RWPE2 (cell line): ENCODE measurements around the gene KCNG3.

Experiments used
- ATAC-seq: fragments of 200-7000 bp; cut with Tn5 transposase; 3 replicates; pipeline ENCODE4 v1.9.1; 2021; ENCODE audit warnings: low read depth
- DNase-seq: peaks from one replicate; pipeline ENCODE4 v3.0.0-alpha.2; 2020; ENCODE audit warnings: low spot score
- H3K27ac ChIP-seq: fragments of 450-650 bp; 2 replicates; pipeline ENCODE4 v1.5.1; 2017; ENCODE audit warnings: mild to moderate bottlenecking; ENCODE audit not compliant: poor library complexity, severe bottlenecking
- H3K27me3 ChIP-seq: fragments of 250-450 bp; sonication (Bioruptor Pico); 2 replicates; pipeline ENCODE4 v1.5.1; 2021; ENCODE audit warnings: mild to moderate bottlenecking, moderate library complexity; ENCODE audit not compliant: insufficient read depth, poor library complexity, severe bottlenecking
- H3K36me3 ChIP-seq: fragments of 250-450 bp; sonication (Bioruptor Pico); 2 replicates; pipeline ENCODE4 v1.5.1; 2020; ENCODE audit warnings: low read depth, mild to moderate bottlenecking, moderate library complexity
- H3K4me1 ChIP-seq: fragments of 250-450 bp; sonication (Bioruptor Pico); 2 replicates; pipeline ENCODE4 v1.5.1; 2021; ENCODE audit warnings: mild to moderate bottlenecking, moderate library complexity; ENCODE audit not compliant: insufficient read depth, poor library complexity, severe bottlenecking
- H3K4me3 ChIP-seq: fragments of 250-450 bp; sonication (Bioruptor Pico); 2 replicates; pipeline ENCODE4 v1.5.1; 2021; ENCODE audit warnings: mild to moderate bottlenecking, moderate library complexity; ENCODE audit not compliant: severe bottlenecking
- H3K9me3 ChIP-seq: fragments of 250-450 bp; sonication (Bioruptor Pico); 2 replicates; pipeline ENCODE4 v1.5.1; 2021; ENCODE audit warnings: mild to moderate bottlenecking, moderate library complexity; ENCODE audit not compliant: severe bottlenecking
- TF ChIP-seq, protein P1 (sequence below): fragments of 450-650 bp; IDR thresholded peaks from one replicate; pipeline ENCODE4 v1.5.1; 2017; ENCODE audit warnings: mild to moderate bottlenecking, moderate library complexity; ENCODE audit not compliant: poor library complexity, severe bottlenecking

KCNG3 gene

DNA sequence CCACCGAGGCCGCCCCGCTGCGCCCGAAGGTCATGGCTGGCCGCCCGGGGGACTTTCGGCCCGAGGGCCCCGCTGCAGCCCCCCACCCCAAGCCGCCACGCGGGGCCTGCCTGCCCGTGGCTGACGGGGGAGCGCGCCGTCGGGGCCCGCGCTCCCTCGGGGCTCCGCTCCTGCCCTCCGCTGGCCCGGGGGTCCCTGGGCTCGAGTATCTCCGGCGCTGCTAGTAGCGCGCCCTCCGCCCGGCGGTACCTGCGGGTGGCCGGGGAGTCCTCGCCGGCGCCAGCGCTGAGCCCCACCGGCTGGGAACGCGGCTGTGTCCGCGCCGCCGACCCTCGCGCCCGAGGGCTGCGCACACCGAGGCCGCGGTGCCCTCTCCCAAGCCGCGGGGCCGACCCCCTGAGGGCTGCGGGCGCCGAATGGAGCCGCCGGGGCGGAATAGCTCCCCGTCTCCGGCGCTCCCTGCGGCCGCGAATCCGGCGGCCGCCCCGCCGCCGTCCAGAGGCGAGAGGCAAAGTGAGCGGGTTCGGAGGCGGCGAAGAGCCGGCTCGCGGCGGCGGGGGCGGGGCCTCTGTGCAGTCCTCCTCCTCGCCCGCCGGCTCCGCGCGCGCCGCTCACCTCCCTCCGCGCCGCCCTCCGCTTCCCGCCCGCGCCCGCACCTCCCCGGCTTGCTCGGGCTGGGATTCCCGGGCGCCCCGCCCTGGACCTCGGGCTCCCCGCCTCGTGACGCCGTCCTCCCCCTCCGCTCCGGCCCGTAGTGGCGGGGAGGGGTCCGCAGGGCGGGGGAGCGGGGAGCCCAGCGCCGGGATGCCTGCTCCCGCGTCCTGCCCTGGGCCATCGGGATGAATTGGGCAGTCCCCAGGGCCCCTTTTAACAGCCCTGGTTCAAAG is at the start of gene KCNG3:
KCNG3 (minus strand) TSS at position 515 of the 887 bp plus-strand sequence; CDS start at position 34, 481 bp downstream.
- no peak within 1 kb of the TSS for H3K27ac ChIP-seq
- TF ChIP-seq, protein P1, sequence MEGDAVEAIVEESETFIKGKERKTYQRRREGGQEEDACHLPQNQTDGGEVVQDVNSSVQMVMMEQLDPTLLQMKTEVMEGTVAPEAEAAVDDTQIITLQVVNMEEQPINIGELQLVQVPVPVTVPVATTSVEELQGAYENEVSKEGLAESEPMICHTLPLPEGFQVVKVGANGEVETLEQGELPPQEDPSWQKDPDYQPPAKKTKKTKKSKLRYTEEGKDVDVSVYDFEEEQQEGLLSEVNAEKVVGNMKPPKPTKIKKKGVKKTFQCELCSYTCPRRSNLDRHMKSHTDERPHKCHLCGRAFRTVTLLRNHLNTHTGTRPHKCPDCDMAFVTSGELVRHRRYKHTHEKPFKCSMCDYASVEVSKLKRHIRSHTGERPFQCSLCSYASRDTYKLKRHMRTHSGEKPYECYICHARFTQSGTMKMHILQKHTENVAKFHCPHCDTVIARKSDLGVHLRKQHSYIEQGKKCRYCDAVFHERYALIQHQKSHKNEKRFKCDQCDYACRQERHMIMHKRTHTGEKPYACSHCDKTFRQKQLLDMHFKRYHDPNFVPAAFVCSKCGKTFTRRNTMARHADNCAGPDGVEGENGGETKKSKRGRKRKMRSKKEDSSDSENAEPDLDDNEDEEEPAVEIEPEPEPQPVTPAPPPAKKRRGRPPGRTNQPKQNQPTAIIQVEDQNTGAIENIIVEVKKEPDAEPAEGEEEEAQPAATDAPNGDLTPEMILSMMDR = no peak

DNA sequence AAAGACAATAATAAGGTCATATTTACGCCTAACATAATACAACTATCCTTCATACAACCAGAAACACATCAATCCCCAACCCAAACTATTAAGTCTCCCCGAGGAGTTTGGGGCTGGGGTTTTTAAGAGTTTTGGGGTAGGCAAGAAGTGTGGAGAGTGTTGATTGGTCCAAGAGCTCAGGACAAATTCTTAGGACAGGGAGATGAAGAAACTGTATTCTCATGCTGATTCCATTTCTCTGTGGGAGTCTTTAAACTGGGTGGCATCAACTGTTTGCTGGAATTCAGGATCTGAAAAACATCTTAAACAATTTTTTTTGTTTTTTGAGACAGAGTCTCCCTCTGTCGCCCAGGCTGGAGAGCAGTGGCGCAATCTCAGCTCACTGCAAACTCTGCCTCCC is 49.1 kb upstream of the KCNG3 start:
- no peaks in the 10 kb centered on the region for H3K36me3 ChIP-seq
- ATAC-seq (no peak), DNase-seq (no peak)
- no peaks in the 10 kb centered on the region for H3K4me1 ChIP-seq
- H3K4me3 ChIP-seq = no peak overlapping the region
- TF ChIP-seq, protein P1 = no peak
- no peaks in the 10 kb centered on the region for H3K27me3 ChIP-seq
- no peaks in the 10 kb centered on the region for H3K9me3 ChIP-seq
- no peak overlapping the region for H3K27ac ChIP-seq

More for the DNA sequence above, at the start of gene KCNG3:
- Histone ChIP-seq H3K4me3 (peak within 1 kb of the TSS; percentile 32), H3K9me3 (no peaks in the 10 kb centered on the region), H3K4me1 (no peaks in the 10 kb centered on the region), H3K36me3 (no peaks in the 10 kb centered on the region), H3K27me3 (peaks cover 41% of the 10 kb centered on the region)
- ATAC-seq (peak; percentile 63), DNase-seq (no peak)

- Histone ChIP-seq H3K36me3 (no peaks in the 10 kb centered on the region), H3K27me3 (no peaks in the 10 kb centered on the region), H3K27ac (no peak overlapping the region), H3K4me1 (no peaks in the 10 kb centered on the region), H3K9me3 (no peaks in the 10 kb centered on the region), H3K4me3 (no peak overlapping the region)
- DNase-seq (no peak), ATAC-seq (no peak)
- TF ChIP-seq, protein P1 = no peak
These were observed 43.7 kb upstream of the KCNG3 start for GRCh38 chr2:42537493-42537892.

- H3K4me1 ChIP-seq = no peaks in the 10 kb centered on the region
- H3K27me3 ChIP-seq = no peaks in the 10 kb centered on the region
- no peak for ATAC-seq
These were observed 38.6 kb upstream of the KCNG3 start for GRCh38 chr2:42532397-42532796.

More at GRCh38 chr2:42532397-42532796, 38.6 kb upstream of the KCNG3 start:
- H3K9me3 ChIP-seq = no peaks in the 10 kb centered on the region
- TF ChIP-seq, protein P1 = no peak
- no peak overlapping the region for H3K4me3 ChIP-seq
- no peak for DNase-seq
- no peak overlapping the region for H3K27ac ChIP-seq
- no peaks in the 10 kb centered on the region for H3K36me3 ChIP-seq
